Limb (tissue), 2 donors: Measurements from ENCODE around the gene TPSAB1.
"Not testable (repeated sequence)": the region's sequence is repeated elsewhere in the genome, so short reads cannot be mapped to it uniquely, and the experiment has no call there.

ENCODE experiments used
- DNase-seq, 2 donors: peaks; one replicate each; pipeline ENCODE4 v3.0.0-alpha.2; 2016; ENCODE audit errors: extremely low spot score in 2 of 2

TPSAB1 gene

GRCh38 chr16:1247903-1248537 is 7.5 kb downstream of the TPSAB1 start:
- DNase-seq, result not testable (repeated sequence)

GRCh38 chr16:1249031-1249755 is 8.7 kb downstream of the TPSAB1 start:
- DNase-seq, result peak in 1 of 2 donors; percentile 23

GRCh38 chr16:1253701-1254364 is 13.3 kb downstream of the TPSAB1 start:
- not testable (repeated sequence) for DNase-seq

GRCh38 chr16:1254821-1255220 is 14.3 kb downstream of the TPSAB1 start:
- DNase-seq, result not testable (repeated sequence)

GRCh38 chr16:1255276-1256122 is 15.0 kb downstream of the TPSAB1 start, which contains the start of gene TPSD1:
TPSD1 (plus strand) TSS chr16:1256069; CDS start chr16:1256281, 212 bp downstream.
- DNase-seq, result not testable (repeated sequence)

- peak in 1 of 2 donors; percentile 21 for DNase-seq
These were observed 15.9 kb downstream of the TPSAB1 start for GRCh38 chr16:1256296-1256873.

- DNase-seq, result peak in 1 of 2 donors; percentile 22
These were observed 16.4 kb downstream of the TPSAB1 start for GRCh38 chr16:1256874-1257322.

GRCh38 chr16:1257561-1258224 is 17.2 kb downstream of the TPSAB1 start:
- DNase-seq, result peak in 1 of 2 donors; percentile 27

GRCh38 chr16:1258225-1258600 is 17.7 kb downstream of the TPSAB1 start:
- peak in 1 of 2 donors; percentile 24 for DNase-seq

GRCh38 chr16:1258906-1259759 is 18.6 kb downstream of the TPSAB1 start:
- DNase-seq, result peak in 1 of 2 donors; percentile 57

GRCh38 chr16:1259760-1260068 is 19.2 kb downstream of the TPSAB1 start:
- no peak for DNase-seq

GRCh38 chr16:1260101-1260680 is 19.7 kb downstream of the TPSAB1 start:
- peak in 1 of 2 donors; percentile 30 for DNase-seq

GRCh38 chr16:1261131-1261892 is 20.8 kb downstream of the TPSAB1 start:
- peak in 1 of 2 donors; percentile 31 for DNase-seq

- no peak for DNase-seq
These were observed 21.8 kb downstream of the TPSAB1 start for GRCh38 chr16:1262210-1262845.

GRCh38 chr16:1262846-1263221 is 22.3 kb downstream of the TPSAB1 start:
- DNase-seq, result no peak

- peak in 1 of 2 donors; percentile 25 for DNase-seq
These were observed 23.3 kb downstream of the TPSAB1 start for GRCh38 chr16:1263591-1264344.
